Astrocyte (in vitro differentiated cells and primary cell): ENCODE results near the gene SORL1. TPM values are rescaled to one million over a fixed set of nuclear protein-coding genes. Genes with fewer than 3 reads are reported as not detected.

Experiments
- DNase-seq: peaks from one replicate; pipeline ENCODE4 v3.0.0-alpha.2; 2010; ENCODE audit warnings: low read depth
- FAIRE-seq: peaks from 2 replicates; lab custom pipeline; 2011; peaks lifted over from hg19 to GRCh38; lab: Jason Lieb, UNC
- H2AFZ ChIP-seq: 2 replicates; pipeline ENCODE4 v1.6.0; 2012; ENCODE audit warnings: low read depth, low read length, inconsistent platforms
- H3K27ac ChIP-seq: 2 replicates; pipeline ENCODE4 v1.5.1; 2011; ENCODE audit warnings: low read depth, low read length, inconsistent platforms
- H3K27me3 ChIP-seq: 2 replicates; pipeline ENCODE4 v1.6.0; 2011; ENCODE audit warnings: low read length, inconsistent platforms; ENCODE audit not compliant: insufficient read depth
- H3K36me3 ChIP-seq: 2 replicates; pipeline ENCODE4 v1.5.1; 2011; ENCODE audit warnings: low read length, inconsistent platforms; ENCODE audit not compliant: insufficient read depth
- H3K4me1 ChIP-seq: 2 replicates; pipeline ENCODE4 v1.5.1; 2011; ENCODE audit warnings: low read length, inconsistent platforms; ENCODE audit not compliant: insufficient read depth
- H3K4me2 ChIP-seq: 2 replicates; pipeline ENCODE4 v1.6.0; 2012; ENCODE audit warnings: low read length, inconsistent platforms
- H3K4me3 ChIP-seq: 2 replicates; pipeline ENCODE4 v1.5.1; 2011; ENCODE audit warnings: low read depth, mild to moderate bottlenecking, low read length, inconsistent platforms; ENCODE audit not compliant: insufficient read depth
- H3K79me2 ChIP-seq: 2 replicates; pipeline ENCODE4 v1.6.0; 2012; ENCODE audit warnings: mild to moderate bottlenecking, low read length, inconsistent platforms; ENCODE audit not compliant: insufficient read depth
- H3K9ac ChIP-seq: 2 replicates; pipeline ENCODE4 v1.6.0; 2012; ENCODE audit warnings: mild to moderate bottlenecking, low read length, inconsistent platforms
- H3K9me3 ChIP-seq: 2 replicates; pipeline ENCODE4 v1.5.1; 2012; ENCODE audit warnings: low read depth, mild to moderate bottlenecking, low read length, inconsistent platforms; ENCODE audit not compliant: insufficient read depth
- H4K20me1 ChIP-seq: 2 replicates; pipeline ENCODE4 v1.6.0; 2012; ENCODE audit warnings: low read length, inconsistent platforms; ENCODE audit not compliant: insufficient read depth
- H3K27ac Mint-ChIP-seq: one replicate; pipeline ENCODE4 v1.8.0; 2021; ENCODE audit warnings: mild to moderate bottlenecking, mixed read lengths; ENCODE audit not compliant: unreplicated experiment
- H3K27me3 Mint-ChIP-seq: one replicate; pipeline ENCODE4 v1.8.0; 2021; ENCODE audit warnings: low read depth, mixed read lengths; ENCODE audit not compliant: unreplicated experiment
- H3K36me3 Mint-ChIP-seq: one replicate; pipeline ENCODE4 v1.8.0; 2021; ENCODE audit warnings: low read depth, mixed read lengths; ENCODE audit not compliant: unreplicated experiment
- H3K4me1 Mint-ChIP-seq: one replicate; pipeline ENCODE4 v1.8.0; 2021; ENCODE audit warnings: low read depth, mixed read lengths; ENCODE audit not compliant: unreplicated experiment
- H3K4me3 Mint-ChIP-seq: one replicate; pipeline ENCODE4 v1.8.0; 2021; ENCODE audit warnings: mild to moderate bottlenecking, moderate library complexity, mixed read lengths; ENCODE audit not compliant: unreplicated experiment
- H3K9me3 Mint-ChIP-seq: one replicate; pipeline ENCODE4 v1.8.0; 2021; ENCODE audit warnings: mild to moderate bottlenecking, mixed read lengths; ENCODE audit not compliant: unreplicated experiment
- CTCF ChIP-seq: IDR thresholded peaks from 2 replicates; pipeline ENCODE4 v1.5.1; 2011; ENCODE audit warnings: low read depth, mild to moderate bottlenecking, inconsistent platforms, low read length, moderate library complexity; ENCODE audit not compliant: insufficient read depth
- EZH2 ChIP-seq: IDR thresholded peaks from 2 replicates; pipeline ENCODE4 v1.6.1; 2012; ENCODE audit warnings: mild to moderate bottlenecking, low read length, inconsistent platforms; ENCODE audit not compliant: insufficient read depth
- total RNA-seq: library from RNA; stranded (reverse); gene quantifications from 2 replicates; pipeline ENCODE4 v1.2.1, GENCODE V29; 2021

Gene SORL1
- total RNA-seq, 1 donor from 2014 or later, result 4.1 TPM

GRCh38 chr11:121510438-121510837, 58.3 kb downstream of the SORL1 start:
- H3K4me3 Mint-ChIP-seq, result no peak overlapping the region
- DNase-seq (no peak), FAIRE-seq (no peak)
- H3K4me1 Mint-ChIP-seq, result peaks cover 6% of the 10 kb centered on the region
- no peak overlapping the region for H3K27ac ChIP-seq
- TF ChIP-seq CTCF, result no peak
- TF ChIP-seq EZH2, result no peak
- no peaks in the 10 kb centered on the region for H3K36me3 Mint-ChIP-seq
- no peaks in the 10 kb centered on the region for H3K79me2 ChIP-seq
- H3K27ac Mint-ChIP-seq, result no peak overlapping the region
- no peak overlapping the region for H3K4me3 ChIP-seq
- H3K4me1 ChIP-seq, result no peaks in the 10 kb centered on the region
- H2AFZ ChIP-seq, result no peak overlapping the region
- no peaks in the 10 kb centered on the region for H3K9me3 ChIP-seq
- no peak overlapping the region for H3K4me2 ChIP-seq
- H3K9me3 Mint-ChIP-seq, result peaks cover 2% of the 10 kb centered on the region
- no peaks in the 10 kb centered on the region for H4K20me1 ChIP-seq
- H3K27me3 Mint-ChIP-seq, result no peaks in the 10 kb centered on the region
- no peaks in the 10 kb centered on the region for H3K36me3 ChIP-seq
- no peak overlapping the region for H3K9ac ChIP-seq
- H3K27me3 ChIP-seq, result peaks cover 3% of the 10 kb centered on the region

- Histone ChIP-seq H3K4me1 (no peaks in the 10 kb centered on the region), H3K4me2 (no peak overlapping the region), H4K20me1 (no peaks in the 10 kb centered on the region), H3K4me3 (no peak overlapping the region), H3K9me3 (no peaks in the 10 kb centered on the region), H3K79me2 (no peaks in the 10 kb centered on the region), H3K9ac (no peak overlapping the region), H3K27ac (no peak overlapping the region), H3K36me3 (no peaks in the 10 kb centered on the region), H2AFZ (no peak overlapping the region), H3K27me3 (peaks cover 3% of the 10 kb centered on the region)
- Mint-ChIP-seq H3K27ac (no peak overlapping the region), H3K4me3 (no peak overlapping the region), H3K4me1 (peaks cover 3% of the 10 kb centered on the region), H3K9me3 (no peaks in the 10 kb centered on the region), H3K27me3 (no peaks in the 10 kb centered on the region), H3K36me3 (no peaks in the 10 kb centered on the region)
- TF ChIP-seq CTCF, result no peak
- no peak for TF ChIP-seq EZH2
- FAIRE-seq (no peak), DNase-seq (no peak)
Measured at GRCh38 chr11:121512468-121513465, 60.7 kb downstream of the SORL1 start.

- Mint-ChIP-seq H3K4me1 (no peaks in the 10 kb centered on the region), H3K27ac (no peak overlapping the region), H3K9me3 (no peaks in the 10 kb centered on the region), H3K27me3 (no peaks in the 10 kb centered on the region), H3K36me3 (no peaks in the 10 kb centered on the region), H3K4me3 (no peak overlapping the region)
- no peak overlapping the region for H3K4me3 ChIP-seq
- H4K20me1 ChIP-seq, result no peaks in the 10 kb centered on the region
- no peaks in the 10 kb centered on the region for H3K4me1 ChIP-seq
- no peak overlapping the region for H3K4me2 ChIP-seq
- H3K79me2 ChIP-seq, result no peaks in the 10 kb centered on the region
- H2AFZ ChIP-seq, result no peak overlapping the region
- H3K36me3 ChIP-seq, result no peaks in the 10 kb centered on the region
- no peak overlapping the region for H3K9ac ChIP-seq
- no peak for TF ChIP-seq EZH2
- TF ChIP-seq CTCF, result no peak
- FAIRE-seq, result no peak
- H3K9me3 ChIP-seq, result no peaks in the 10 kb centered on the region
- H3K27me3 ChIP-seq, result peaks cover 3% of the 10 kb centered on the region
- DNase-seq, result no peak
- no peak overlapping the region for H3K27ac ChIP-seq
Measured at GRCh38 chr11:121513807-121514206, 61.7 kb downstream of the SORL1 start.
